GM21825 (cell line): Measurements from ENCODE around the gene ANKS6.
"Not testable (repeated sequence)": the region's sequence is repeated elsewhere in the genome, so short reads cannot be mapped to it uniquely, and the experiment has no call there.

Source experiments
- ATAC-seq: cut with Tn5 transposase; IDR thresholded peaks from one replicate; pipeline ENCODE4 v1.9.1; 2021; ENCODE audit warnings: mild to moderate bottlenecking, moderate library complexity; ENCODE audit not compliant: unreplicated experiment

Gene ANKS6

DNA sequence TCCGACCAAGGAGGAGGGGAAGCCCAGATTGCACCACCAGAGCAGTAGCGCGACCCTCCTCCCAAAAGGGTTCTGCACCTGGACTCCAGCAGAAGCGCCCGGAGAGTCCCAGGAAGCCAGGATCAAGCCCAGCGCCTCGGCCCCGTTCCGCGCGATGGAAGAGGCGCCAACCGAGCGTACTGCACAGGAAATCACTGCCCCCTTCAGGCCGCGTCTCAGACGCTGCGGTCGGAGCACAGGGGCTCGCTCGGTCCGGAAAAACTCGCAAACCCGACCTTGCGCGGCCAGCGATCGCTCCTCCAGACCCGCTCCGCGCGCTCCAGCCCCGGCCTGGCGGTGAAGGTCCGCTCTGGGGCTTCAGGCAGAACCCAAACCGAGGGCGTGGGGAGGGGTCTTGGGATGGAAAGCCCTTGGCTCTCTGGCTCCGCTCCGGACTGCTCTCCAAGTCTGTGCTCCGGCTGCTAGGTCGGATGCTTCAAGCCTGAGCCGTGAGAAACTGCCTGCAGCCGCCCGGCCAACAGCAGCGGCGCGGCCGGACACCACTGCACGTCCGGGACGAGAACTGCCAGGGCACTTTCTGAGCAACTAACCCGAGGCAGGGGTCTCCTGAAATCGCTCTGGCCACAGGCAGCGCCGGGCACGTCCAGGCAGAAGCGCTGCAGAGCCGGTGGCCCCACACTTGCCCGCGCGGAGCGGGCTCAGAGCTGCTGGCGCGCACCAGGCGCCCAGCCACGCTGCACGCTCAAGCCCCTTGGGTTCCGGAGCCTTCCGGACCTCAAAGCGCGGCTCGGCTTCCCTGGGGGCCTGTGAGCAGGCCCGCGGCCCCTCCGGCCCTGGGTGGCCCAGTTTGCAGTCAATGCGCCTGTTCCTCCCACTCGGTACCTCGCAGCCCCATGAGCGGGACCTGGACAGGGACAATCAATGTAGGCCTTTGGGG is 88.9 kb downstream of the ANKS6 start:
- ATAC-seq: no peak

DNA sequence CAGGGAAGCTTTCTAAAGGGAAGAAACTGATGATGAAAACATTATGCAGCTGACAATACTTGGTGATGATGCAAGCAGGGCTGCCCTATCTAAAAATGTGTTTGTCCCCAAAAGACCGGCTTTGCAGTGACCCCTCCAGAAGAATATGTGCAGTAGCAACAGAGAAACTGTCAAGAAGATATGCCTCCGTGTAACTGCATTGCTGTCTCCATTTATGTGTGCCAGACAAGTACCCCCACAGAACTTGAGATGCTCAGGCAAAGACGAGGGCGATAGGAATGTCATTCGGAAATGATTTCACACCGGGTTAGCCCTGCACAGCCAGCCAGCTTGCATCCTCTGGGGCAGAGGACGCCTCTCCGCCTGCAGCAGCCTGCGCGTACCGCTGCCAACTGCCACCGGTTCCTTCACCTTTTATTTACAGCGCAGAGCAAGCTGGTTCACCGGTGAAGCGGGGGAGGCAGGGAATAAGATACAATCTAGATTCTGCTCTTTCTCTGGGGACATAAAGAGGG is 89.6 kb downstream of the ANKS6 start:
- no peak for ATAC-seq

DNA sequence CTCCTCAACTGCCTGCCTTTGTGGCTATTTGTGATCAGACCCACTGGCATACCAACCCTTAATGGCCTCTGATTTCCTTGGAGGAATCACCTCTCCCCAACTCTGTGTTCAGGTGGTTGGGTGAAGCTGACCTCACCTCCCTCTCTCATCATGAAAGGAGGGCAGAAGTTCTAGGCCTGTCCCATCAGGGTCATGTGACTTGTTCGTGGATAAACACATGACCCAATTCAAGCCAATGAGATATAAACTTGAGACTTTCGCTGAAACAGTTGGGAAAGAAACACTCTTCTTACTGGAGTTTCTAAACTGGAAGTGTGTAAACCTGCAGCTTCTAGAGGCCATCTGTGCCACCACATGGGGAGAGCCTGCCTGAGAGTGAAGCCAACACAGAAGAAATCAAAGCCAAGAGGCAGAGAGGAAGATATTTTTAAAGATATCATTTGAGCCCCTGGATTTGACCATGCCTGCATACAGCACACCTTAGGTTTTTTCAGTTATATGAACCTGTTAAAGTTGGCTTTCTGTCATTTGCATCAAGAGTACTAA is 93.4 kb downstream of the ANKS6 start:
- no peak for ATAC-seq

DNA sequence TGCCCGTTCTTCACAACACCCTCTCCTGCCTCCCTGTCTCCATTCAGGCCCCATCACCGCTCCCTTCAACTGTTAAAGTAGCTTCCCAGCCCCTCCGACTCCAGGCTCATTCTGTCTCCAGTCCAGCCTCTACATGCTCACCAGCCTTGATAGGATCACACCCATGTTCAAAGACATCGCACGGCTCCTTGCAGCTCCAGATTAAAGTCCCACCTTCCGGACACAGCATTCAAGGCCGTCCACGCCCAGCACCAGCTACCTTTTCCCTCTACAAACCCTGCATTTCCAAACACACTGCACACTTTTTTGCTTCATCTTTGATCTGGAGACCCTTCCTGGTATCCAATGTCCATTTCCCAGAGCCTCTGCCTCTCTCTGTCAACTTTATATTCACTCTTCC is 94.0 kb downstream of the ANKS6 start:
- ATAC-seq: no peak

DNA sequence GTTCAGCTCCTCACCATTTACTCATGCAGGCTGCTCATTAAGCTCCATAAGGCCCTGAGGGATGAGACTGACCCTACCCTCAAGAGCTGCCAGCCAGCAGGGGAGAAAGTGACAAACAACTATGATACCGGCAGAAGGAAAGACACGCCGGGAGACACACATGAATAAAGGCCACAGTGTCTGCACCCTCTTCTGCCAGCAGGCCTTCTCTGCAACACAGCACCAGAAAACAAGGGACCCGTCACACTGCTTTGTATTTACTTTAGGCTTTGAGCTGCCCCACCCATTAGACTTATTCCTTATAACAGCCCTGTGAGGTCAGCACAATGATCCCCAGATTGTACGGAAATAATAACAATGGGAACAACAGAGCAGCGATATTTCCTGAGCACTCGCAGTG is 94.8 kb downstream of the ANKS6 start:
- ATAC-seq: no peak

DNA sequence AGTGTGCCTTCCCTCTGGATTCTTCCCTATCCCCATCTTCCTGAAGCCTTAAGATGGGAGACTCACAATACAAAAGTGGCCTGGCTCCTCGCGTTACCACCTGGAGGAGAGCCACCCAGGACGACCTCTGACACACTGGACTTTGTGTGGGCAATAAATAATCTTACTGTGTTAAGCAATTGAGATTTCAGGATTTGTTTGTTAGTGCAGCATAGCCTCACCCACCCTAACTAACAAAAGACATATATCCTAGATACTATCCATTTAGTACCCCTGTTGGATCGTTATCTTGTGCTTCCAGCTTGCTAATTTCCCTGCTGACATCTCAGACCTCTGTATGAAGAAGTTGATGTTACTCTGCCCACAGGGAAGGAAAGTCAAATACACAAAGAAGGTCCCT is 95.6 kb downstream of the ANKS6 start:
- no peak for ATAC-seq

DNA sequence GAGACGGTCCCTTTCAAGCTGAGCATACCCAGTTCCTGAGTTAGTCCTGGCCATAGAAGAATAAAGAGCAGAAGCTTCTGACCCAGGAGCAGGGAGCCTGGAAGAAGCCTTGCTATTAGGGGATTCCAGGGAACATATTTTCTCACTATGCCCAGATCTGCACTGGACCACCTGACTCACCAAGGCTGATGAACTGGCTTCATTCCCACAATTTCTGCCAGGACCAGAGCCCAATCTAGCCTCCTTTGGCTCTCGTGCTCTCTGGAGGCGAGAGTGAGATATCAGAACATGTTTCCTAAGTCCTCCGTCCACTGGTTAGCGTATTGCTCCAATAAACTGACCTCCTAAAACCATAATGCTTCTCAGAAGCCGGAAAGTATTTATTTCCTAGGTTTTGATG is 97.5 kb downstream of the ANKS6 start:
- no peak for ATAC-seq

DNA sequence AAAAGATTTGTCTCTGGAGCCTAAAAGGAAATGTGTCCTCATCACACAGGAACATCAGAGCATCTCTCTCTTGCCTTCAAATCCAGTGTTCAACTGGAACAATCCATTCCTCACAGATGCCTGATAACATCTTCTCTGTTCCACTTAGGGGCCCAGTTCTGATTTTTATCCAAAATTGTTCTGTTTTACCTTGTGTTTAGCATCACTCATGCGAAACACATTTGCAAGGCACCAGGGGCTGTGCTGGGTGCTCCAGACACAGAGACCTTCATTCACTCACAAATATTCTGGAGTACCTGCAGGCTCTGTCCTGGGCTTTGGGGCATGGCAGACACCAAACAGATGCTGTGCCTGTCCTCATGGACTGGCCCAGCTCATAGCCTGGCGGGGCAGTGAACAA is 101.4 kb downstream of the ANKS6 start:
- no peak for ATAC-seq

DNA sequence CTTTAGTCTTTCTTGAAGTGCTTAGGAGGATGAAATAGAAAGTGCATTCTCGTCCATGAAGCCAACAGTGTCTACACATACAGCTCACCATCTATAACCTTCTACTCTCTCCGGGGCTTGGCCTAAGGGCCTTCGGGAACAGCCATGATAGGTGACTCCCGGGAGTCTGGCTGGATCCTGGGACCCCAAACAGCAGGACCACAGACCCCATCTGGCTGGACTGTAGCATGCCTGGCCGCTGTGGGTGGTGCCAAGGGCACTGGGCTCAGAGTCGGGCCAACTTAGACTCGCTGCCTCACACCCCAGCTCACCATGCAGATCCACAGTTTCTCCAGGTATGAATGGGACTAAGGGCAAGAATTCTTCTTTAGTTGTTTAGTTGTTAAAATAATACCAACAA is 104.0 kb downstream of the ANKS6 start:
- ATAC-seq: no peak

DNA sequence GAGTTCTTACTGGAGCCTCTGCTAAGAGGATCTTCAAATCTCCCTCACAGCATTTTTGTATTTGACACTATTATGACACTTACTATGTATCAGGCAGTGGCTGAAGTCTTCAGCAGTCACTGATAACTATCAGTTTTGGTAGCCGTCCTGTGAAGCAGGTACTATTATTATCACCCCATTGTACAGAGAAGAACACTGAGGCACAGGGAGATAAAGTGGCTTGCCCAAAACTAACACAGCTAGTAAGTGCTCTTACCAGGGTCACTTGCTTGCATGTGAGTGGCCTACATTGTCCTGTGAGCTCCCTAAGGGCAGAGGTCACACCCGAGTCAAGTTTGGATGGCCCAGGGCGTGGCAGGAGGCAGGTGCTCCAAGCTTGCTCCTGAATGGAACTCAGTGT is 104.5 kb downstream of the ANKS6 start:
- no peak for ATAC-seq

DNA sequence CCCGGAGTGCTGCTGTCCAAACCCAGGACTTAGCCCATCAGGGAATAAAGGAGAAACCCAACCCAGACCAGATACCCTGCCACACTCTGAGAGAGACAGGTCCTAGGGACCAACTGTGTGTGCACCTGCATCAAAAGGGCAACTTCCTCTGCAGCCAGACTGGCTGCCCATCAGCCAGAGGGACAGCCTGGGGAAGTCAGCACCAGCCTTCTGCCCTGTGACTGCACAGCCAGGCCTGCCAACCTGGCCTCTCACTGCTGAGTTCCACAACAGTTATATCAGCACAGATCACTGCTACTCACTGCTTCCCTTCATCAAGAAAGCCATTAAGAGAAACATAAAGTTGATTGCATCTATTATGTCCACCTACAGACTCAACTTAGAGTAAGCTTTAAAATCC is 105.7 kb downstream of the ANKS6 start:
- ATAC-seq: no peak

DNA sequence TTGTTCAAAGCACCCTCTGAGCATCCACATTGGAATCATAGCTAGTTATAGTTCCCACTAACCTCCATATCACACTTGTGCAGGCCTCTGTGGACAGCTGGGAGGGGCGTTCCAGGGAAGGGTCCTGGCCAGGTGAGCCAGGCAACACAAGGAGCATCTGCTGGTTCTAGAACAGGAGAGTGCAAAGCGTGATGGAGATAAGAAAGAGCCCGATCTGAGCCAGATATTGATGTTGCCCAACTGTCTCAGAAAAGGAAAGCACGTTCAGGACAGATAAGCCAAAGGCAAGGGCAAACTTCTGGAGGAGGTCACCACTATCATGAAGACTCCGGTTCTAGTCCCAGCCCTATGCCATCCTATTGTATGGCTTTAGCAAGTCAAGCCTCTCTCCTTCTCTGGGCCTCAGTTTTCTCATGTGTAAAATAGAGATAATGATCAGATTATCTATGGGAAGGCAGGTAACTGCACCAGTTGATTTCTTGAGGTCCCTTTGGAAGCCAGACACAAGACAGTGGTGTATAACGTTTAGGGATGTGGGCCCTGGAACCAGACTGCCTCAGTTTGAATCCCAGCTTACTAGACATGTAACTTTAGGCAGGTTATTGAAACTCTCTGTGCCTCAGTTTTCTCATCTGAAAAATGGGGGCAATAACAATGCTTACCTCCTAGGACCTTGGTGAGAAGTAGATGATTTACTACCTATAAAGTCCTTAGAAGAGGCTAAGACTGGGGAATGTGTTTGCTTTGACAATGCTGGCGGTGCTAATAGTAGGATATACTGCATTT is 107.5 kb downstream of the ANKS6 start:
- ATAC-seq: no peak

DNA sequence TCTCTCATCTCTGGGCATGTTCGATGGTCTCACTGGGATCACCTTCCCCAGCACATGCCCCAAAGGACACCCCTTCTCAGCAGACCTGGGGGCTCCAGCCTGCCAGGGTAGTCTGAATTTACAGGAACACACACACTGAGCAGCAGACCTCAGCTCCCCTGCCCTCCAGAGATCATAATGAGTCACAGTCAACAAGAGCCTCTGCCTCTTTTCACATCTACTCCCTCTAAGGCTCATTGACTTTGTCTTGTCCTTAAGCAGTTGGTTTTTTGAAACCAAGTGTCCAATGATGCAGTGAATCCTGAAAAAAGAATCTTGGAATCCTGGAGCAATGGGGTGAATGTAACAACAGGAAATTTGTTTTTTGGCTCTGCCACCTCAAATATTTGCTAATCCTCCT is 108.4 kb downstream of the ANKS6 start:
- no peak for ATAC-seq

DNA sequence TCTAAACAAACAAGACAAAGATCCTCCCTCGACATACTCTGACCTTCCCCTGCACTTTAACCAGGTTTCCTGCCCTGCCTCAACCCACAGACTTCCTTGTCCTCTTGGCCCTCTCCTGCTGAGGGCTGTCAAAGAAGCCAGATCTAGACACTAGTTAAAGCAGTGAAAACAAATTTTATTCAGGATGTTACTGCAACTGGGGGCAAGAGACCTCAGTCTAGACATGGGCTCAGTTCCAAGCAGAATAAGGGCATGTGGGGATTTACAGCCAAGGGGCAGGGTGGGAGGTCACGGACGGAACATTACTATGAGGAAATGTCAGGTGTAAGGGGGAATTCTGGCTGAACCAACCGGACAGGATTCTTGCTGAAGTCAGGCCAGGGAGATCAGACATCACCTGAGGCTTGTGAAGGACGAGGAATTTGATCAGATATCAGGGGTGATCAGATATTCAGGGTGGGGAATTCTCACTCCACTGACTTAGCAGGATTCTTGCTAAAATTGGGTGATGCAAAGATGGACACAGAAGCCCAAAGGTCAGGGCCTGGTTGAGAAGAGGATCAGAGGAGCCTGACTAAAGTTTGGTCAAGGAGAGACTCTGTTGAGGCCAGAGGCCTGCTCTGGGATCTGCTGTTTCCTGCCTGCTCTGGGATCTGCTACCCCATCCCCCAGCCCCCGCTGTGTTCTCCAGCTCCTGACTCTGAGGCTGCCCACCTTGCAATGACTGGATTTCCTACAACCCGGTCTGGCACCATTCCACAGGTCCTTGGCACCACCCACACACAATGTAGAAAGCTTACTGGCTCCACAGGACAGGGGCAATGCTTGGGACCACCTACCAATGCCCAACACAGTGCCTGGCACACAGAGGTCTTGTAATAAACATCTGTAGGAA is 109.1 kb downstream of the ANKS6 start:
- no peak for ATAC-seq

DNA sequence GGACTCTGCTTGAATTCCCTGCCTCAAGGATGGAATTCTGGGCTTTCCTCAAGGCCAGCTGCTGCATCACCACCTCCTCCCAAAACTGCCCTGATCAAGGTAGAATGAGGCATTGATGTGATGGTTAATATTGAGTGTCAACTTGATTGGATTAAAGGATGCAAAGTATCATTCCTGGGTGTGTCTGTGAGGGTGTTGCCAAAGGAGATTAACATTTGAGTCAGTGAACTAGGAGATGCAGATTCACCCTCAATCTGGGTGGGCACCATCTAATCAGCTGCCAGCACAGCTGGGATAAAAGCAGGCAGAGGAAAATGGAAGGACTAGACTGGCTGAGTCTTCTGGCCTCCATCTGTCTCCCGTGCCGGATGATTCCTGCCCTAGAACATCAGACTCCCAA is 111.5 kb downstream of the ANKS6 start:
- ATAC-seq: not testable (repeated sequence)
